Stimulated activated CD4-positive, alpha-beta T cell treated with anti-CD3 and anti-CD28 coated beads, Interleukin-4, amount 100 ng/mL, for 1 hour (primary cell): ENCODE results near the gene CYP8B1.

Experiments used
- DNase-seq: peaks from one replicate; pipeline ENCODE4 v3.0.0-alpha.2; 2020

Gene CYP8B1

GRCh38 chr3:42875325-42876151, at the start of gene CYP8B1:
Gene CYP8B1, minus strand, starts transcription at chr3:42875879. Its CDS starts 63 bp downstream, at chr3:42875816.
- no peak for DNase-seq

DNA sequence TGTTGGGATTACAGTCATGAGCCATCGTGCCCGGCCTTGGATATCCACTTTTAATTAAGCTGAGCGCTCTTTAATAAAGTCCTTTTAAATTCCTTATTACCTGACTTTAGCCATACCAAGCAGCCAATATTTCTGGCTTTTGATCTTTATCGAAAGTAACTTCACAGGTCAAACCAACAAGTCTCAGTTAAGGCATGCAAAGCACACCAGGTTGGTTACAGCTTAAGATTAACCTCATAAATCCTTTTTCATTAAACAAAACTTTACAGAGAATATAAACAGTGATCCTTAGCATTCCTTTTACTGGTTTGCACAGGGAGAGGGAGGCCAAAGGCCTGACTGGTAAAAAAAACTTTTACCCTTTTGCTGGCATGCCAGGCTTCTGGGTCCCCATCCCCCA, 47.9 kb upstream of the CYP8B1 start:
- DNase-seq, result no peak

- no peak for DNase-seq
Measured at GRCh38 chr3:42914771-42915515, 39.3 kb upstream of the CYP8B1 start.

DNA sequence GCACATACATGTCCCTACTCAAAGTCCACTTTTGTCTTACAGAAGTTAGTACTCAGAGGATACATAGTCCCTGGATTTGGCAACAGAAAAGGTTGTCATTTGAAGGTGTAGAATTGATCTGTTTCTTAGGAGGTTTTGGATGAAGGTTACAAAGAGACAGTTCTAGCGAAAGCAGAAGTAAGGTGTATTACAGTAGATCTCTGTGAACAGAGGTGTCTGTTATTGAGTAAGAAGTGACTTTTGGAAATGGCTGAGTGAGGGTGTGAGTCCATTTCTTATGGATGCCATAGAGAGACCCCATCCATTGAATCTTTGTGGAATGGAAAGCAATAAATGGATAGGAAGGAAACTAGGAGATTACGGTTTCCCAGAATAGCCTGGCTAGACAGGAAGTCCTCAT, 35.9 kb upstream of the CYP8B1 start:
- no peak for DNase-seq

DNA sequence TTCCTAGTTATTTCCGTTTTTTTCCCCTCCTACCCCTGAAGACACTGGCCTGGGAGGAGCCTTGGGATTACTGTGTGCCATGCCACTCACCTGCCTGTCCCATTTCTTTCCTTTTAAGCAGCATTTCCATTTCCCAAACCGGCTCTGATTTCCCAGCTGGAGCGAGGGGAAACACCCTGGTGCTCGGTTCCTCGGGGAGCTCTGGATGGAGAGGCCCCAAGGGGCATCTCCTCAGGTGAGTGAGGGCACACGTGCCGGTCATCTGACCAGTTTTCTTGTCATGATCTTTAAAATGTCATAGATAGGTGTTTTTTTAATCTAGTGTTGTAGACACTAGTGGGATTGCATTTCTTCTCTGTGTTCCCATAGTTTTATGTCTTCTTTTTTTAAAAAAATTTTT, 33.0 kb upstream of the CYP8B1 start:
- no peak for DNase-seq

GRCh38 chr3:42906848-42907183, 31.1 kb upstream of the CYP8B1 start:
- no peak for DNase-seq

DNA sequence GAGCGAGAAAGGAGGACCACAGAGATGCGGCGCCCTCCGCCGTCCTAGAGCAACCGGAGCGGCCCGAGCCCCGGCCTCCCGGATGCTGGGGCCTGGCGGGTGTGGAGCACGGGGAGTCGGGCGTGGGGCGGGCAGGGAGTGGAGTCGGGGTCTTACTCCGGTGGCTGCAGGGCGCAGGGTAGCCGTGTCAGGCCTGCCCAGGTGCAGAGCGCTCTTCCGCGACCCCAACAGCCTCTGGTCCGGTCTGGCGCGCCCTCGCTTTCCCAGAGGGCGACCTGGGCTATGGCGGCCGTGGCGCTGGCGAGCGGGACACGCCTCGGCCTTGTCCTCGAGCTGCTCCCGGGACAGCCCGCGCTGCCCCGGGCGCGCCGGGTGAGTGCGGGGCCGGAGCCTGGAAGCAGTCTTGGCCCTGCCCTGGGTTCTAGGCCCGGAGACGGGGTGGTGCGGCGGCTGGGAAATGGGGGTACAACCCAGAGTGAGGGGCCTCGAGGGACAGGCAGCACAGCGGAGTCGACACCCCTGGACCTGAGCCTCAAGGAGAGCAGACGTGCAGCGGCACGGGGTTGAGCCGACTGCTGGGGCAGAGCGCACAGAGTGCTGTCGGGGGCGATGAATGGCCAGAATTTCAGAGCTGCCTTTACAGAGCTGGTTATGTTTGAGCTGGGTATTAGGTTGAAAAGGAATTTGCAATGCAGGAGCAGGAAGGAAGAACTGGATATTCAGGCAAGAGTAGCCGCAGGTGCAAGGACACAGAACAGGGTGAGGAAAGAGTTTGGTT, 30.6 kb upstream of the CYP8B1 start, which contains the start of gene ZNF662:
ZNF662 (plus strand) TSS at position 73 of the 778 bp plus-strand sequence. CDS start 1,973 bp downstream, outside the sequence.
- peak; percentile 41 for DNase-seq

GRCh38 chr3:42905740-42906069, 30.0 kb upstream of the CYP8B1 start:
- DNase-seq, result no peak

DNA sequence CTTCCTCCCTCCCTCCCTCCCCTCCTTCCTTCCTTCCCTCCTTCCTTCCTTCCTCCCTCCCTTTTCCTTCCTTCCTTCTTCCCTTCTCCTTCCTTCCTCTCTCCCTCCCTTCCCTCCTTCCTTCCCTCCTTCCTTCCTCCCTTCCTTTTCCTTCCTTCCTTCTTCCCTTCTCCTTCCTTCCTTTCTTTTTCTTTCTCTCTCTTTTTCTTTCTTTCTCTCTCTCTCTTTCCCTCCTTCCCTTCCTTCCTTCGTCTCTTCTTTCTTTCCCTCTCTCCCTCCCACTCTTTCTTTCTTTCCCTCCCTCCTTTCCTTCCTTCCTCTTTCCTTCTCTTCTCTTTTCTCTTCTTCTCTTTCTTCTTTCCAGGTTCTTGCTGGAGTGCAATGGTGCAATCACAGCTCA, 28.4 kb upstream of the CYP8B1 start:
- no peak for DNase-seq

GRCh38 chr3:42902257-42902656, 26.6 kb upstream of the CYP8B1 start:
- no peak for DNase-seq

DNA sequence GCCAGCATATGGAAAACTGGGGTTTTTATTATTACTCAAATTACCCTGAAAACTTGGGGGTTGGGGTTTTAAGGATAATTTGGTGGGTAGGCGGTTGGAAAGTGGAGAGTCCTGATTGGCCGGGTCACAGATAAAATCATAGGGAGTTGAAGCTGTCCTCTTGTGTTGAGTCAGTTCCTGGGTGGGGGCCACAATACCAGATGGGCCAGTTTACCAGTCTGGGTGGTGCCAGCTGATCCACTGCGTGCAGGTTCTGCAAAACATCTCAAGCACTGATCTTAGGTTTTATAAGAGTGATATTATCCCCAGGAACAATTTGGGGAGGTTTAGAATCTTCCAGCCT, 25.4 kb upstream of the CYP8B1 start:
- no peak for DNase-seq

DNA sequence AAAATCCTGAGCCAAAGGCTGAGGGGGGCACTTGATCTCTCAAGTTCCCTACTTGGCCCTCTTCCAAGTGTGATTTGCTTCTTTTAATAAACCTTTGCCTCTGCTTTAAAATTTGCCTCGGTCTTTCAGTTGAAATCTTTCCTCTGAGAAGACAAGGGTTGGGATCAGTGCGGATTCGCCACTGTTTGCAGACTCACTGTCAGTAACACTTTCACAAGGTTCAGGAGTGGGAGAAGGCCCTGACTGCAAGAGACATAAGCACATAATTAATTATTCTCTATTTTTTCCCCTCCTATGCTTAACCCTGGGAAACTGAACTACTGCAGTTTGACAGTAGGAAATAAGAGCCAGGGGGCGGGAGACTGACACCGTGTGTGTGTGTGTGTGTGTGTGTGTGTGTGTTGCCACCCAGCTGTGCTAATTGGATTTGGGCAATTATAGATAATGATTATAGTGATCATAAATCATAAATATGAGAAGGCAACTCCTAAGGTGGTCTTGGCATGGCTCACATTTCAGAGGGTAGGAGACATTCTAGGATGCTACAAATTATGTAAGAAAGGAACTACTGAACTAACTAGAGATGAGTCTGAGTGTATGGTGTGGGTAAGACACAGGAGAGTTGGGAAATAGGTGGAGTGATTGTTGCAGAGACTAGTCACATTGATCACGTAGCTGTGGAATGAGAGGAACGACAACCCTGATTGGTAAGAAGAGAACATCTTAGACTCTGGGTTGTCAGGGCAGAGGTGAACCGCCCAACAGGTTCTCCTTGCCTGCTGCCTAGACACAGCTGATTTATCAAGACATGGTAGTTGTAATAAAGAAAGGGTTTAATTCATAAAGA, 24.8 kb upstream of the CYP8B1 start:
- DNase-seq, result no peak

DNA sequence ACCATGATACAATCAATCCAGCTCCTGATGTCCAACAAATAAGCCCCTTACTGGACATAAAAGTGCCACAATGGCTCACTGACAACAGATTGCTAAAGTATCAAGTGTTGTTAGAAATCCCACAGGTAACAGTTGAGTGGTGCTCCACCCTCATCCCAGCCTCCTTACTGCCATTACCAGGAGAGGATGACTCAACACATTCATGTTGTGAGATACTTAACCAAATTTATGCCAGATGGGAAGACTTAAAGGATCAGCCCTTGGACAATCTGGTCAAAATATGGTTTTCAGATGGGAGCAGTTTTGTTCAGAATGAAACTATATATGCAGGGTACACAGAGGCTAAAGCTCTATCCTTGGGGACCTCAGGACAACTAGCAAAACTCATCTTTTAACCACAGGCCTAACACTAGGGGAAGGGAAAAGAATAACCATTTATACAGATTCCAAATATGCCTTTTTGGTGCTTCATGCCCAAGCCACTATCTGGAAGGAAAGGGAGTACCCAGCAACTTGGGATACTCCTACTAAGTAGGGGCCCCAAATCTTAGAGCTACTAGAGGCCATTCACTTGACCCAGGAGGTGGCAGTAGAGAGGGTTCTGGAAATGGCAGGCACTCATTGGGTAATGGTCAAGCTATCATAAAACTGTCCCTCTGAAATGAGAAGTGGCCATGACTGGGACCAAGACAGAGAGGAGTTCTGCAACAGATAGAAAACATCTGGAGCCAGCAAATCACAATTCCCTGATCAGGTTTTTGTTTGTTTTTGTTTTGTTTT, 23.4 kb upstream of the CYP8B1 start:
- no peak for DNase-seq

DNA sequence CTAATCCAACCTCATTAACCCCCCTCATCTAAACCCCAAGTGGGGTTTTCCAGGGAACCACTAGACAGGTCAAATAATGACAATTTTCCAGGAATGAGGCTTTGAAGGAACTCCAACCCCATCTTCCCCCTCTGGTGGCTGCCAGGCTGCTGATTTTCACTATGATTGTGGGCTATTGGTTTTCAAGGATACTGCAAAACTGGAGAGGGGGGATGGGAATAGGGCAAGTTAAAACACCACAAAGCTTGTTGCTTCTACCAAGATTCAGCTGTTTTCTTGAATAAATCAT, 19.8 kb upstream of the CYP8B1 start:
- DNase-seq, result no peak

GRCh38 chr3:42894698-42895579, 19.3 kb upstream of the CYP8B1 start:
- DNase-seq, result no peak

DNA sequence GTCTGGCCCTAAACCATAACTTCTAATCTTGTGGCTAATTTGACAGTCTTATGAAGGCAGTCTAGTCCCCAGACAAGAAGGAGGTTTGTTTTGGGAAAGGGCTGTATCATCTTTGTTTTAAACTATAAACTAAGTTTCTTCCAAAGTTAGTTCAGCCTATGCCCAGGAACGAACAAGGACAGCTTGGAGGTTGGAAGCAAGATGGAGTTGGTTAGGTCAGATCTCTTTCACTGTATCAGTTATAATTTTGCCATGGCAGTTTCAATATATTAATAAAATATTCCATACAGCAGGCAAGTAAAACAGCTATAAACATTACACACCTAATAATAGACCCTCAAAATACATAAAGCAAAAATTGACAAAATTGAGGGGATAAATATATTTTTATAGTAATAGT, 17.1 kb upstream of the CYP8B1 start:
- DNase-seq, result no peak

GRCh38 chr3:42892169-42892568, 16.5 kb upstream of the CYP8B1 start:
- no peak for DNase-seq

GRCh38 chr3:42891042-42891441, 15.4 kb upstream of the CYP8B1 start:
- DNase-seq, result no peak

DNA sequence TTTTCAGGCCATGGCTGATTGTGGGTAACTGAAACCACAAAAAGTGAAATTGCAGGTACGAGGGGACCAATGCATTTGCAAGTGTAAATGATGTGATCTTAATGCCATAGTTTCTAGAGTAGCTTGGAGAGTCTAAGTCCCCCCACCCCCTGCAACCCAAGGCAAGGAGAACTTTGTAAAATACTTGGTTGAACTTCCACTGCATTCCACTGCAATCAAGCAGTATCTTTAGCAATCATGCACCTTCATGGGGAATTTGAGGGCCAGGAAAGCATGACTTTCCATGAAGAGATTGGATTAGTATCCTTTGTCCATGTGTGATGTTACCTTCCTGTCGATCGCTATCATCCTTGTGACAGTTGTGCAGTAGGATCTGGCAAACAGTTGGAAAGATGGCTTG, 11.4 kb upstream of the CYP8B1 start:
- no peak for DNase-seq

GRCh38 chr3:42886294-42886822, 10.7 kb upstream of the CYP8B1 start:
- DNase-seq, result no peak

DNA sequence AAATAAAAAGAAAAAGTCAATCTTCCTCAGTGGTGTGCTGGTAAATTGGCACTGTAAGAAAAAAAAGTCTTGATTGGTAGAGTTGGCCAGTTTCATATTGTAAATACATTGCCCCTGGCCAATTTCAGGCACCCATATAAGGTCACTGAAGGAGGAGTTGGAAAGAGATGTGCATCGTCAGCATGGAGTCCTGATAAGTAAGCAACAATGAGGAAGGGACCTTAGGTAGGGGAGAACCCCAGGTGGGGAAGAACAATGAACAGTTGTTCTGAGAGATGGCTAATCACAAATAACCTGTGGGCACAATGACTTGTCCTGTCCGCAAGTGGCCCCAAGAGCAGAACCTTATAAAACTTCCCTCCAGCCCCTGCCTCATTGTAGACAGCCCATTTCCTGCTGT, 8.6 kb upstream of the CYP8B1 start:
- no peak for DNase-seq
